Gastrocnemius medialis (tissue), 4 donors: ENCODE measurements around the gene PDRG1.

Source experiments
- CTCF ChIP-seq, 5 experiments: fragments of 450-650 bp in 3 of 5; fragments of 200-600 bp in 2 of 5; sonication (generic) in 2 of 5; IDR thresholded peaks in 4 of 5; conservative IDR thresholded peaks in 1 of 5; 1 replicate in 4 of 5; 2 replicates in 1 of 5; pipeline ENCODE4 v1.5.1; 2016 to 2019; ENCODE audit warnings: antibody characterized with exemption in 5 of 5, mild to moderate bottlenecking in 3 of 5, moderate library complexity in 3 of 5
- POLR2A ChIP-seq, 2 donors: fragments of 450-650 bp; IDR thresholded peaks; one replicate each; pipeline ENCODE4 v1.6.1; 2017; ENCODE audit warnings: antibody characterized with exemption in 2 of 2, mild to moderate bottlenecking in 2 of 2, moderate library complexity in 2 of 2

- TF ChIP-seq CTCF (IDR thresholded peaks at IDR 0.05 in 4 of 5, conservative IDR thresholded peaks at IDR 0.05 in 1 of 5), result no peak
- no peak for TF ChIP-seq POLR2A (IDR thresholded peaks at IDR 0.05)
These were observed 45.1 kb upstream of the PDRG1 start for GRCh38 chr20:31996996-31997395.
